Stimulated activated CD4-positive, alpha-beta T cell treated with anti-CD3 and anti-CD28 coated beads, Interleukin-15, amount 100 ng/mL, for 24 hours (primary cell): Measurements from ENCODE around the gene MINDY3.
"Not testable (repeated sequence)": the region's sequence is repeated elsewhere in the genome, so short reads cannot be mapped to it uniquely, and the experiment has no call there.

Experiments
- DNase-seq: peaks from one replicate; pipeline ENCODE4 v3.0.0-alpha.2; 2020

The MINDY3 gene

DNA sequence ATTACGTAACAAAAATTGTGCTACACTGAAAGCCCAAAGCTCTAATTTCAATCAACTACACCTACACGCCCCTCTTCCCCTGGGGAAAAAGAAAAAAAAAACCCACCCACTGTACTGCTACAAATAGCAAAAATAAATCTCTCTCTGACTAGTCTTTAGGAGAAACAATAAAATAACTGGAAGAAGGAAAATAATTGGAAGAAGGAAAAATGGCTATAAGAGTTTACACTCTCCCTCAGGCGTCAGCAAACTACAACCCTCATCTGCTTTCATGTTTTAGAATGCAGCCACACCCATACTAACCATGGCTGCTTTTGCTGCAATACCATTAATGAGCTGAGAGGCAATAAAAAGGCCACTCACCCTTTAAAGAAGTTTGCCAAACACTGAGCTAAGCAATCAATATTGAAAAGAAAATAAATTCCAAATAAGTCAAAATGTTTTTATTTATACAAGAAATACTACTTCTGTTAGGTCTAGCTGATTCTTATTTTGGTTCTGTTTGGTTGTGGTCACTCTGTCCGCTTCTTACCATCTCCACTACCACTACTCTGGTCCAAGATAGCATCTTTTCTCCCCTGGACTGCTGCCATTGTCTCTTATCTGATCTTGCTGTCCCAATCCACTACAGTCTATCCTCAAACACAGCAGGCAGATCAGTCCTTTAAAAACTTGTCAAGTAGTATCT lies 3.8 kb downstream of the MINDY3 start:
- no peak for DNase-seq

DNA sequence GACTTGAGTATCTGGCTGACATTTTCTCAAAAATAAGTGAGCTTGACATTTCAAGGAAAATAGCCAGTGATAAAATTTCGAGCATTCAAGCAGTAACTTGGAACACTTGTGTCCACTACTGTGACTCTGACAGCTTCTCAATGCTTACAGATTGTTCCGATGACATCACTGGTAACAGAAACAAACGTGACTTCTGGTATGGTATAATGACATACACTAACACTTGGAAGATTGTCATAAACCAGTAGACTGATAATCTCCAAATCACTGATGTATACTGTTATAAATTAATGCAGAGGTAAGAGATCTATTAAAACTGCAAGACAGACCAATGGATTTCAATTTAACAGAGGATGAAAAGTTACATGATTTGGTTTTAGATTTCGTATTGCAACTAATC lies 6.5 kb downstream of the MINDY3 start:
- DNase-seq: no peak

DNA sequence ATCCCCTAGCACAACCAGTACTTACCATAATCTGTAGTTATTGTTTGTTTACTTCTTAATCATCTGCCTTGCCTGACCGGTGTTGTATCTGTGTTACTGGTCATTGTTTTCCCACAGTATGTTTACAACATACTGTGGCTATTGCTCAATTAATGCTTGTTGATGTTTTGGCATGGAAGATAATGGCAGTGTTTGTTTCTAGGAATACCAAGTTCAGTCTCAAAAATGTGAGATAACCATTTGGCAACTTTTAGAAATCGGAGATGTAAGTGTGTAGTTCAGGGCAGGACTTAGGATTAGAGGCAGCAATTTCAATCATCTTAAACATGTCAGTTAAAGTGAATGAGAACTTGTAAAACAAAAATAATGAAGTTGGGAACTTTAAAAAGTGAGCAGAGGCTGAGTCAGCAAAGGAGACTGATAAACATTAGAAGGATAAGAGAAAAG lies 8.2 kb downstream of the MINDY3 start:
- DNase-seq: no peak

DNA sequence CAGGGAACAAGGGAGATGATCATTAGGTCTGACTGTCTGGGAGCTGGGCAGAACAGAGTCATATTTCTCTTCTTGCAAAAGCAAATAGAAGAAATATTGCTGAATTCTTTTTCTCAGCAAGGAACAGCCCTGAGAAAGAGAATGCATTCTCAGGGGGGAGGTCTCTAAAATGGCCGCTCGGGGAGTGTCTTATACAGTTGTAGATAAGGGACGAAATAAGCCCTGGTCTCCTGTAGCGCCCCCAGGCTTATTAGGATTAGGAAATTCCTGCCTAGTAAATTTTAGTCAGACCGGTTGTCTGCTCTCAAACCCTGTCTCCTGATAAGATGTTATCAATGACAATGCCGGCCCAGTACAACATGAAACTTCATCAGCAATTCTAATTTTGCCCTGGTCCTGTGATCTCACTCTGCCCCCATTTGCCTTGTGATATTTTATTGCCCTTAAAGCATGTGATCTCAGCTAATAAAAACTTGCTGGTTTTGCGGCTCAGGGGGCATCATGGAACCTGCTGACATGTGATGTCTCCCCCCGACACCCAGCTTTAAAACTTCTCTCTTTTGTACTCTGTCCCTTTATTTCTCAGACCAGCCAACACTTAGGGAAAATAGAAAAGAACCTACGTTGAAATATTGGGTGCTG lies 9.8 kb downstream of the MINDY3 start:
- DNase-seq: not testable (repeated sequence)

DNA sequence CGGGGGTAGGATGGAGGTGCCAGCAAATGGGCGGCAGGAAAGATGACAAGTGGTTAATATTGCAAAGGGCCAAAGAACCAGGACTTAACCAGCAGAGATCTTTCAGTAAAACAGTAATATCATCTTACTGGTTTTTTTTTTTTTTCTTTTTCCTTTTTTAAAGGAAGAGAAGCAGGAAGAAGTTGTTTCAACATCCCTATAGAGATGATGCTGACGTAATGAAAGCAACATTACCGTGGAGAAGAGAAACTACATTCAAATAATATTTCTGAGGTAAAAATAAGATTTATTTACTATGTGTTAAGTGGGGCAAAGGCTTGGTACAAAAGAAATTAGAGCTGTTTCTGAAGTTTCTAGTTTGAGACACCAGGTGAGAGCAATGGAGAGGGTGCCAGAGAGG lies 11.0 kb downstream of the MINDY3 start:
- no peak for DNase-seq

DNA sequence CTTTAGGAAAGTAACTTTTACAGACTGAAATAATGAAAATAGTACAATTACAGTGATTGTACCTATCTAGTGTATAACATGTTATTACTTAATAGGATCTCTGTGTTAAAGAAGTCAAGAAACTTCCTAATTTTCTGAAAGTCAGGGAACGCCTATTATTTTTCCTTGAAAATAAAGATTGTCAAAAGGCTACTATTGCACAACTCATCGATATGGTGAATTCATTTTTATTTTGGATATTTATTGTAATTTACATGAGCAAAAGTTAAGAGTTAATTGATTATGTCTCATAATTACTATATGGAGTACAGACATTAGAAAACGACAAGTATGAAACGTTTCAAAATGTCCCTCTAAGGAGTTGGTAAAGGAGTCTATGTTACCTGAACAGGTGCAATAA lies 12.8 kb downstream of the MINDY3 start:
- no peak for DNase-seq

DNA sequence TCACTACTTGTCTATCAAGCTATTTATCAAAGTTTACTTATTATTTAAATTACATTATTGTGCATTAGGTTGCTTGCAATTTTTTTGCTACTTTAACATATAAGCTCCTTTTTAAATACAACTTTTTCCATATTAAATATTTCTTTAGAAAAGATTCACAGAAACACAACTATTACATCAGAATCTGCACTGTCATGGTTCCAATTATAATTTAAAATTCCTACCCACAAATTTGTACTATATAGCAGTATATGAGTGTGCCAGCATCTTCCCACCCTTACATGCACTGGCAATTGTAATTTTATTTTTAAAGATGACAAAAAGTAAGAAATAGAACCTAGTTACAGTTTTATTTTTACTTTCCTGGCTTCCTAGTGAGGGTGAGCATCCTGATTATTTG lies 15.8 kb downstream of the MINDY3 start:
- DNase-seq: no peak

DNA sequence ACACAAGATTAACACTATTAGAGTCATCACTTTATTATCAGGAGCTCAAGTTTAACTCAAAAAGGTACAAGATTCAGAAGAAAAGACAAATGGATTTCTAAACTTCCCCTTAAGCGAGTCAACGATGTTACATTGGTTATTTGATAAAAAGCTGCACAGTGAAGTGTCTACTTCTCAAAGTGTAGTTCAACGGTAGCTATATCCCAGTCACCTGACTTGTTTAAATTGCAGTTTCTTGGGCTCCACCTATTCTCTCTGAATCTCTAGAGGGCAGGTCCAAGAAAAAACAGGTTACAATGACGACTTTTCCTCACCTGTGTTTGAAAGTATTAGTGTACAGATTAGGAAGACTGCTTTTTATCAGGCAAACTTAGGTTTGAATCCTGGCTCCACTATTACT lies 16.6 kb downstream of the MINDY3 start:
- DNase-seq: no peak

DNA sequence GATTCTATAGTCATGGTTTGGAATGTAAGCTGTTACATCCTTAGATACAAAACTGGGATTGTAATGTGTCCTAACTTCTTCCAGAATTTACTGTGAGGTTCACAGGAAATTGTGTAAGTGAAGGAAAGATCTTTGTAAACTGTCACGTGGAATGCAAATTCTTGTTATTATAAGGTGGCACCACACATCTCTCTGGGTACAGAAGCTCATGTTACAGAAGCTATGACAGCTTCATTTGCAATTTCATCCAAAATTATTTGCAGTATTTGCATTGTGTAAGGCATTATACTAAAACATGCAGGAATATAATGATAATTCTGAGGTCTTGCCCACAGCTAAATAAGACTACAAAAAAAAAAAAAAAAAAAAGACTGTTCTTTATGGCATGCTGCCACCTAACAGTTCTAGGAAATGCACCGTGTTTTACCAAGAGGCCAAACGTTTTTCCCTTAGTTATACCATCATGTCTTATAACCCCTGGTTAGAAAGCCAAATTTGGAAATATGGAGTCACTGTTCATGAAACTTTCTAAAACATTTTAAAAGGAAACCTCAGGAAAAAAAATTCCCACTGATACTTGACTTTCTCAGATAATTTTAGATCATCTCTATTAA lies 17.6 kb downstream of the MINDY3 start:
- DNase-seq: no peak

DNA sequence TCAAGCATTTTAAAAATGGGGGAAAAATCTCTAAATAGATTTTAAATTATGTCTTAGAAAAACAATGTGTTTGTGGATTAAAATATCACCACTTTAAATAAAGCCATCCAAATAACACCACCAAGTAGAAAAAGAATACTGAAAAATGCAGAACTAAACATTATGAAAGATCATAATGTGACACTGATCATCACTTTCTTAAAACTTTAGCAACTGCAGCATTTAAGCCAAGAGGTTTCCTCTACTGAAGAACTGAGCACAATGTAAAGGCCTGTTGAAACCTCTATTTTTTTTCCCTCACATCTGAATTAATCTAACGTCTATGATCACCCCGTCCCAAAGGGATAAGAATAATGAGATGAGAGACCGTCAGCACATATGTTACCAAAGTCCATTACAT lies 18.6 kb downstream of the MINDY3 start:
- no peak for DNase-seq

DNA sequence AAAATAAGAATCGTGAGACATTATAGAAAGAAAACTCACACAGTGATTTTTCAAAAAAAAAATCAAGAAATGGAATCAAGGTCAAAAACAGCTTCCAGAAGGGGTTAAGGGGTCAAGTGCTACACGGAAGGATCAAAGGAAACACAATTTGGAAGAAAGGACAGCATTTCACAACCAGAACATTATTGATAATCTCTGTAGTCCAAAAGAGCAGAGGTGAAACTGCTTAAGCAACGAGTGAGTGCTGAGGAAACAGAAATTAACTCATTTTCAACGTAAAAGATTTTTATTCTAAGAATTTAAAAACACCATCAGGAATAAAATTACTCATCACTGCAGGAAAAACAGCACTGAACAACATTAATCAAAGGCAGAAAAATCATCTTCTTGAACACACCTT lies 23.5 kb downstream of the MINDY3 start:
- no peak for DNase-seq

DNA sequence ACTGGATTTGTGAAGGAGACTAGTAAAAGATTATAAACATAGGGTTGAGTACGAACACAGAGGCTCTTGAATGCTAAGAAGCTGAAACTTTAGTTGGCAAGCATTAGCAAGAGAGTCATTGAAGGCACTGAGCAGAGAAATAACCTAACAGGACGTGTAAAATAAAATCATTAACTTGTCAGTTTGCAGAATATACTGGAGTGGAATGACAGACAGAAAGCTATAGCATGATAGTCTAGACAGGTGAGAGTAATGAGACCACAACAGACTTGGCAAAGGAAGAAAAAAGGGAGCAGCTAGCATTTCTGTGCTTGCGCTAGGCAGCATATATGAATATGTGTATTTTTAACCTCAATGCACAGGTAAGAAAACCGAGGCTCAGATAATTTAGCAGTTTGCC lies 30.8 kb downstream of the MINDY3 start:
- DNase-seq: no peak

DNA sequence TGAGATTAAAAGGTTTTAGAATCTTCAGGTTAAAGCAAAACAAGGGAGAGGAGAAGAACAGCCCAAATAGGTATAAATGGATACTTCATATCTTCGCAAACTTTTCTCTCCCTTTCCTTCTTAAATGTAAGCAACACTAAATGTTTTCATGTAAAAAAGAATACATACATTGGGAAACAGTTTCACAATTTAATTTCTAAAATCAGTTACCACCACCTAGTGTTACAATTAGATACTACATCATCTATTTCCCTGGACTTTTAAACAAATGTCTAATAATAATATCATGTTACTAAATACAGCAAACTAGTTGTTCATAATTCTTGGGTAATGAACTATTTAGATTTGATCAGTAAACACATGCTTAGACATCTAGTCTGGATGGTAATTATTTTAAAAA lies 35.8 kb downstream of the MINDY3 start:
- DNase-seq: no peak

DNA sequence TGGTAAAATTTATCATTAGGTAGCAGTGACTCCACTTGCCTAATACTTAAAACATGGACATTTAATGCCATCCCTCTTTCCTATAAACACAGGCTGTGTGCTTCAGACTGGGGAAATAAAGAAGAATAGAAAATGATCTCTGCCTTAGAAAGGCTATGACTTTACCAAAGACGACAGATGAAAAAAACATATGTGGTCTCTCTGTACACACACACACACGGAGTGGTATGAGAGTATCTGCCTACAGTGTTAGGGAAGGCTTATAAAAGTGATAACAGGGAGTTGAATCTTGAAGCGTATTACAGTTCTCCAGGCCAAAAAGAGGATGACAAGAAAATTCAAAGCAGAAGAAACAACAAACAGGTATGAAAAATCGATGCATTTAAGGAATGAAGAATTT lies 38.2 kb downstream of the MINDY3 start:
- DNase-seq: no peak

DNA sequence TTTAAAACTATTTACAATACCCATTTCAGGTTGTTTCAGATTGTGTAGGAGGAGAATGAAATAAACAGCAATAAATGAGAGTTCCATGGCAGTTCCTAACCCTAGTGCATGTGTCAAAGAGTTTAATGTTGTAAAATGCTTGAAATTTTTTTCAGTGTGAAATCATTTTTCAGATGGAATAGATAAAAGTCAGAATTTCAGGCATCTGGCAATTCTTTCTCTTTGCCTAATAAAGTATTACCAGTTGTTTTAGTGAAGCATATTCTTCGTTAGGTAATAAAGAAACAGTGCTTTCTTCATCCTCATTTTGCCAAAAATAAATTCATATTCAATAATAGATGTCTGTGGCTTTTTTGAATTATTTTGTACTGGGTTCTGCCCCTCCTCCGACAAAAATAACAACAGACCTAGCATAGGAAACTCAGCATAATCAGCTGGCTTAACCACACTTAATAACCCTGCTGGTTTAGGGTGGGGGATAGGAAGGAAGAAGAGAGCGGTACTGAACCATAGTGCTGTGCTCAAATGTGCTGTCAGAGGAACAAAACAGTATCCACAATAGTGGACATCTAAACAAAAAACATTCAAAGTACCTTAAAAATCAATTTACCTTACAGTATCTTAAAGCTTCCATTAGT lies 39.1 kb downstream of the MINDY3 start:
- DNase-seq: no peak

DNA sequence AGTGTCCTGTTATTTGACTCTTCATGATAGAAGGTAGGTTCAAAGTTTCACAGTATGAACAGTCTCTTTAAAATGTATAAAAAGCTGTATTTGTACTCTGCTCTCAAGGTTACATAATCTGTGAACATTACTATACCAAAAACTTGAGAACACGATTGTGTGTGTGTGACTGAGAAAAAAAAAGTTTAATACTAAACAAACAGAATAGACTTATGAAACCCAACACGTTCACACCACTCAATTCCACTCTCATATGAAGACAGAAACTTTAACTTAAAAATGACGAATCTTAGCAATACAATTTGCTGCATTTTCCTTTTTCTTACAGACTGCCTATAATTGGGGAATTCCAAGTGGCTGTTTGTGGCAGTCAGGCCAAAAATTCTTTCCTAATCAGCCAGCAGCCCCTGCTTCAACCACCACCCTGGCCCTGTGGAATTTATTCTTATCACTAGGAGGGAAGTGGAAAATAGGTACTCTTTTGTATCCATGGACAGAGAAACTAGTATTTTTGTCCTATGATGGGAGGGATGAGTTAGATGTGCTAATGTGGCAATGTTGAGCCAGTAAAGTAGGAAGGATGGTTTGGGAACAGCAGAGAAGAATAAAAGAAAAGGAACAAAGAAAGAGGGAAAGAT lies 42.8 kb downstream of the MINDY3 start:
- no peak for DNase-seq

DNA sequence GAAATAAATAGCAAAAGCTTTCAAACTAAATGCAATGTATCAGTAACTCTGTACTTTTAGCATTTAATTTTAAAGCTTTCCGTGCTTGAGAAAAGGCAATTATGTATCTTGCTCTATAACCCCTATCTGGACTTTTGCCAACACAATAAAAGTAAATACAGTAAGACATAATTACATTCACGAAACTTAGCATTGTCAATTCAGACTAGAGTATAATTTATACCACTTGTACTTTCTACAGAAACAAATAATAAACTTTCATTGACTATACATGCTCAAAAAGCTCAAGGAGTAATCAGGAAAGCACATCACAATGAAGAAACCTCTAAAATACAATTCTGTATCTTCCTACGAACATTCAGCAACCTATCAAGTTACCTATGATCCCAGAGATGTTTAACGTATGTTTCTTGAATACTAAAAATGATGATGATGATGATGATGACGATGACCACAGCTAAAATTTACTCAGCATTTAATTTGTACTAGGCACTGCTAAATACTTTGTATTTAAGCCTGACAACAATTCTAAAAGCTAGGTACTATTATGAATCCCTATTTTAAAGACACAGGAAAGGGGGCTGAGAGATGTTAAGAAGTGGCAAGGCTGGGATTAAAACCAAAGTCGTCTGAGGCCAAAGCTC lies 44.9 kb downstream of the MINDY3 start:
- no peak for DNase-seq

DNA sequence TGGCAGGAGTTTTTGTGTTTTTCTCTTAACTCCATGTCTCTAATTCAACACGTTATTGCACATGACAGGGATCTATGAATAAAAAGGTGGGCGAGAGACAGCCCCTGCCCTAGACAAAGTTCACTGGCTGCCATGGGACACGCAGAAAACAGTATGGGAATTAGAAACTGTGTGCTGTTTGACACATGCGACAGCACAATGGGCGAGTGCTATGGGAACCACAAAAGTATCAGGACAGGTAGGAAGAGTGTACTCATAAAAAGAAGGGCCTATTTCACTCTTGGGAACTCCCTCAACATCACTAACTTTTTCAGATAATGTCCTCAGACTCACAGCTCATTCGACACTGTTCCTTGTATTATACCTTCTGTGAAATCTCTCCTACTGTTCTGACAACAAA lies 45.7 kb downstream of the MINDY3 start:
- no peak for DNase-seq

DNA sequence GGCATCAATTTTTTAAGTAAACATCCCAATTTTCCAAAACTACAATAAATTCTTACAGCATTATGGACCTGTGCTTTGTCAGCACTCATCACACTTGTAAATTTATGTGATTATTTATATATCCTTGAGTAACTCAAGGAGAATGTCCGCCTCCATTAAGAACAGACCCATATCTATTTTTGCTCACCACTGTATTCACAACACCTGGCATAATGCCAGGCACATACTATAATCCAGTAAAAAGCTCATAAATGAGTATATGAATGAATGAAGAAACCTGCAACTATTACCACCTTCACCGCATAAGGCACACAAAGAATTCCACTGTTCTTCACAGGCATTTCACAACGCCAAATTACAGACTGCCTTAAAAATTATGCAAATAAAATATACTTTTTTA lies 46.9 kb downstream of the MINDY3 start:
- DNase-seq: no peak

DNA sequence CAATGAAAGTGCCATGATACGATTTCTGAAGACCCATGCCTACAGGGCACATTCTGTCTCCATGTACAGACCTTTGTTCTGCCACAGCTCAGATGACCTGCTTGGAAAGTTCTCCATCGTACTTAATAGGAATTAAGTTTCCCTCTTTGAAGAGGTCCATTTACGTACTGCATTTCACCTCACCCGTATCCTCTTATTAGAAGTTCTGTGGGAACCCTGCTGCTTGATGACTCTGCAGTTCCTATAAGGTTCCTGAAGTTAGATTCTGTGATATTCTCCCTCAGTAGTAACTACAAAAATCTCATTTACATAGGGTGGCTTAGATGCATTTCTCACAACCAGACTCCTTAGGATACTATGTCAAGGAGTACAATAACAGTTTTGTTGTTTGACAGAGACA lies 50.9 kb downstream of the MINDY3 start:
- DNase-seq: no peak

DNA sequence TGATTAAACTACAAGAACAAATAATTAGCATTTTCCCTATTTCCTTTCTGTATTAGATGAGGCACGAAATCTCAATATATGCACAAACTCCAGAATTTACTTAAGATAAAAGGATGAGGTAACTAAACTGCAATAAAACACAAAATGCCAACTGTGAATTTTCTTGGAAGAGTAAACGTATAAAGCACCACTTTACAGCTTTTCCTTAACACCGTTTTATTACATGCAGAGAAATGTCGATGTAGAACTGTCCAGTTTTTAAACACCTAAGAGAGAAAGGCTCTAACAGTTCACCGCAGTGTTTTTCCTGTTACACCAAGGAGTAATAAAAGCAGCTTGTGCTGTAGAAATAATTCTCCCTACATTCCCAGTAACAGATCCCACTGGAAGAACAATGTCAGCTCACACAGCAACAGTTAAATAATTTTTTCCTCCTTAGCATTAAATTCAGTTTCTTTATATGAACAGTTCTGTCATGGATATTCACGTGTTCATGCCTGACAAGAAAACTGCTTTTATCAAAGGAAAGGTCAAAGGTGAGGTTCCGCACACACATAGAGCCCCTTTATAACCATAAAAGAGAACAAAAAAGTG lies 52.0 kb downstream of the MINDY3 start:
- no peak for DNase-seq

DNA sequence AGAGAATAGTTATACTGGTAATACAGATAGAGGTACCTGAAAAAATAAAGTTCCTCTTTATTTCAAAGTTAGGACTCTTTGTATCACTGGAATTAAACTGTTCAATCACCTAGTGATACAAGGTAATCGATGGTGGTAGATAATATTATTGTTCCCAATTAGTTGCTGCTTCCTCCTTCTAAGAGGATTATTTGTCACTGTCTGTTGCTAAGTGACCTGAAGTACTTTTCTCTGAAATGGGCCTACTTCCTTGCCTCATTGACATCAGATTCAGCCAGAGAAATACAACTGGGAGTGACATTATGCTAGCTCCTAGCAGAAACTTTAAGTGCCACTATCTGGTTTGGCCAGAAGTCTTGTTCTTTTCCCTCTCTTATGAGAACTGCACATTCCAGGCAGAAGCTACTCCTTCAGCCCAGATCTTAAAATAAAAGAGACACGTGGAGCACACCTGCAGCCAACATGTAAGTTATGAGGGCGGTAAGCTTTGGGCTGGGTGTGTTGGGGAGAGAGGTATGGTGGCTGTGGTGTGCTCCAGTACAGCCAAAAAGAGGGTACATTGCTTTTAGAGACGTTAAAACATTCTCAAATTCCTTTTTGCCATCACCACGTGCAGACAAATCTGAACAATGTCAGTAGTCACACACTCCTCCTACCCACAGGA lies 54.8 kb downstream of the MINDY3 start:
- DNase-seq: no peak
